H1 (cell line): ENCODE measurements around the gene RHEX. TPM values are rescaled to one million over a fixed set of nuclear protein-coding genes. Genes with fewer than 3 reads are reported as not detected.

Experiments
- CTCF ChIA-PET: fragments of 300-600 bp; sonication (Branson Sonifier 250); formaldehyde crosslinking; loops from one replicate; lab custom pipeline; 2021; ENCODE audit not compliant: partially characterized antibody; lab: Charles Lee
- POLR2A ChIA-PET: fragments of 300-600 bp; sonication (Branson Sonifier 250); formaldehyde crosslinking; loops from one replicate; lab custom pipeline; 2021; ENCODE audit warnings: inconsistent platforms; ENCODE audit not compliant: partially characterized antibody; lab: Charles Lee
- DNase-seq, 2 experiments: peaks; one replicate each; pipeline versions ENCODE4 v3.0.0 to v3.0.0-alpha.2; 2010 to 2022; ENCODE audit warnings: low spot score in 2 of 2, low read depth in 1 of 2, mixed read lengths in 1 of 2
- FAIRE-seq: peaks from 2 replicates; lab custom pipeline; 2011; peaks lifted over from hg19 to GRCh38; lab: Jason Lieb, UNC
- H2AFZ ChIP-seq: 2 replicates; pipeline ENCODE4 v1.8.1; 2012; ENCODE audit warnings: low read length, inconsistent platforms
- H2AK5ac ChIP-seq: 2 replicates; pipeline ENCODE4 v1.6.1; 2013; ENCODE audit warnings: low read depth, low read length
- H2BK120ac ChIP-seq: replicated peaks from 2 replicates; pipeline ENCODE3; 2013; ENCODE audit warnings: low read depth, low read length, inconsistent platforms
- H2BK12ac ChIP-seq: 2 replicates; pipeline ENCODE4 v1.6.1; 2013; ENCODE audit warnings: low read depth, low read length
- H2BK15ac ChIP-seq: 2 replicates; pipeline ENCODE4 v1.6.1; 2013; ENCODE audit warnings: low read length
- H2BK20ac ChIP-seq: 2 replicates; pipeline ENCODE4 v1.6.1; 2013; ENCODE audit warnings: low read length
- H2BK5ac ChIP-seq: 2 replicates; pipeline ENCODE4 v1.6.1; 2013; ENCODE audit warnings: low read depth, low read length
- H3K14ac ChIP-seq: 2 replicates; pipeline ENCODE4 v1.6.1; 2013; ENCODE audit warnings: inconsistent platforms; ENCODE audit not compliant: insufficient read length
- H3K18ac ChIP-seq: 2 replicates; pipeline ENCODE4 v1.6.1; 2013; ENCODE audit warnings: low read length; ENCODE audit errors: extremely low read depth
- H3K23ac ChIP-seq: 2 replicates; pipeline ENCODE4 v1.6.1; 2013; ENCODE audit warnings: inconsistent platforms; ENCODE audit not compliant: insufficient read length
- H3K23me2 ChIP-seq: 2 replicates; pipeline ENCODE4 v1.6.1; 2013; ENCODE audit warnings: low read depth, low read length
- H3K27ac ChIP-seq: 2 replicates; pipeline ENCODE4 v1.6.1; 2011; ENCODE audit warnings: low read depth, low read length, inconsistent platforms
- H3K27me3 ChIP-seq, 4 experiments: replicated peaks in 1 of 4; 1 replicate in 1 of 4; 2 replicates in 3 of 4; pipeline versions ENCODE4 v1.6.1 to v1.8.1; 2011 to 2013; ENCODE audit warnings: low read length in 3 of 4, mild to moderate bottlenecking in 3 of 4, inconsistent platforms in 2 of 4, mixed read lengths in 2 of 4, moderate library complexity in 1 of 4; ENCODE audit not compliant: control insufficient read depth in 3 of 4, insufficient read depth in 3 of 4; ENCODE audit errors: extremely low read depth in 1 of 4
- H3K36me3 ChIP-seq, 4 experiments: 2 replicates each; pipeline versions ENCODE4 v1.6.1 to v1.8.1; 2011 to 2013; ENCODE audit warnings: mild to moderate bottlenecking in 4 of 4, low read length in 3 of 4, moderate library complexity in 2 of 4, control low read depth in 1 of 4, inconsistent platforms in 1 of 4; ENCODE audit not compliant: insufficient read depth in 4 of 4, control insufficient read depth in 2 of 4
- H3K4ac ChIP-seq: replicated peaks from 2 replicates; pipeline ENCODE3; 2013; ENCODE audit warnings: low read length, low read depth, mixed read lengths, inconsistent platforms; ENCODE audit not compliant: insufficient read length
- H3K4me1 ChIP-seq, 4 experiments: replicated peaks in 1 of 4; 1 replicate in 1 of 4; 2 replicates in 3 of 4; pipeline versions ENCODE4 v1.6.1 to v1.8.1; 2011 to 2013; ENCODE audit warnings: low read length in 3 of 4, inconsistent platforms in 2 of 4, mixed read lengths in 1 of 4; ENCODE audit not compliant: insufficient read depth in 4 of 4, control insufficient read depth in 3 of 4
- H3K4me2 ChIP-seq, 2 experiments: 2 replicates each; pipeline versions ENCODE4 v1.6.1 to v1.8.1; 2011 to 2013; ENCODE audit warnings: low read depth in 2 of 2, low read length in 2 of 2, control low read depth in 1 of 2, inconsistent platforms in 1 of 2, mild to moderate bottlenecking in 1 of 2; ENCODE audit not compliant: insufficient read depth in 1 of 2
- H3K4me3 ChIP-seq, 4 experiments: fragments of 200-600, 300-600 bp in 1 of 4; sonication (generic), shearing (Covaris generic), sonication (Bioruptor Twin) in 1 of 4; 2 replicates each; pipeline versions ENCODE4 v1.5.1 to v1.8.1; 2011 to 2016; ENCODE audit warnings: low read length in 4 of 4, low read depth in 3 of 4, control low read depth in 2 of 4, inconsistent platforms in 2 of 4, mild to moderate bottlenecking in 2 of 4, mixed read lengths in 1 of 4, moderate library complexity in 1 of 4; ENCODE audit not compliant: insufficient read depth in 2 of 4; ENCODE audit errors: extremely low read depth in 1 of 4
- H3K56ac ChIP-seq: replicated peaks from 2 replicates; pipeline ENCODE3; 2013; ENCODE audit warnings: low read depth, mild to moderate bottlenecking, mixed read lengths, low read length, inconsistent platforms; ENCODE audit not compliant: insufficient read length
- H3K79me1 ChIP-seq: 2 replicates; pipeline ENCODE4 v1.6.1; 2013; ENCODE audit warnings: low read depth, low read length, control low read depth
- H3K79me2 ChIP-seq, 2 experiments: 2 replicates each; pipeline versions ENCODE4 v1.6.1 to v1.8.1; 2012 to 2013; ENCODE audit warnings: low read length in 2 of 2, mild to moderate bottlenecking in 2 of 2, inconsistent platforms in 1 of 2; ENCODE audit not compliant: insufficient read depth in 2 of 2, control insufficient read depth in 1 of 2
- H3K9ac ChIP-seq, 4 experiments: replicated peaks in 1 of 4; 1 replicate in 1 of 4; 2 replicates in 3 of 4; pipeline versions ENCODE4 v1.6.1 to v1.8.1; 2011 to 2013; ENCODE audit warnings: low read depth in 3 of 4, low read length in 3 of 4, control low read depth in 2 of 4, mild to moderate bottlenecking in 2 of 4, moderate library complexity in 2 of 4, inconsistent platforms in 1 of 4; ENCODE audit errors: extremely low read depth in 1 of 4
- H3K9me3 ChIP-seq, 2 experiments: 2 replicates each; pipeline versions ENCODE4 v1.6.1 to v1.8.1; 2012 to 2013; ENCODE audit warnings: mild to moderate bottlenecking in 2 of 2, moderate library complexity in 2 of 2, control low read depth in 1 of 2, inconsistent platforms in 1 of 2, low read depth in 1 of 2, low read length in 1 of 2, mixed read lengths in 1 of 2; ENCODE audit not compliant: insufficient read depth in 2 of 2
- H4K20me1 ChIP-seq, 2 experiments: replicated peaks in 1 of 2; 2 replicates each; pipeline versions ENCODE3 to v1.8.1; 2011 to 2013; ENCODE audit warnings: inconsistent platforms in 2 of 2, low read length in 2 of 2, mild to moderate bottlenecking in 1 of 2; ENCODE audit not compliant: insufficient read depth in 2 of 2, control insufficient read depth in 1 of 2
- H4K5ac ChIP-seq: 2 replicates; pipeline ENCODE4 v1.6.1; 2013; ENCODE audit warnings: low read length, low read depth, mixed read lengths, inconsistent platforms; ENCODE audit not compliant: insufficient read length
- H4K8ac ChIP-seq: 2 replicates; pipeline ENCODE4 v1.8.0; 2013; ENCODE audit warnings: mild to moderate bottlenecking, moderate library complexity, low read length, inconsistent platforms; ENCODE audit not compliant: insufficient read depth; ENCODE audit errors: extremely low read depth
- H4K91ac ChIP-seq: replicated peaks from 2 replicates; pipeline ENCODE3; 2013; ENCODE audit warnings: low read length, mixed read lengths, inconsistent platforms; ENCODE audit not compliant: insufficient read length
- BCL11A ChIP-seq, 2 experiments: IDR thresholded peaks; one replicate each; pipeline ENCODE4 v1.6.1; 2011; ENCODE audit warnings: low read depth in 2 of 2, low read length in 2 of 2, mild to moderate bottlenecking in 2 of 2
- CEBPB ChIP-seq: IDR thresholded peaks from 2 replicates; pipeline ENCODE4 v1.6.1; 2012; ENCODE audit warnings: low read depth, low read length
- EZH2 ChIP-seq: fragments of 200-600 bp; sonication (generic); IDR thresholded peaks from 2 replicates; pipeline ENCODE4 v1.7.1; 2012; ENCODE audit warnings: low read depth, mild to moderate bottlenecking, moderate library complexity, low read length, inconsistent platforms; ENCODE audit not compliant: severe bottlenecking
- FOSL1 ChIP-seq: IDR thresholded peaks from 2 replicates; pipeline ENCODE4 v1.6.1; 2011; ENCODE audit warnings: mild to moderate bottlenecking, low read depth, low read length, moderate library complexity; ENCODE audit not compliant: insufficient read depth
- GTF2F1 ChIP-seq: IDR thresholded peaks from 2 replicates; pipeline ENCODE4 v1.6.1; 2012; ENCODE audit warnings: low read depth, low read length, improper control_type of control experiment, borderline replicate concordance
- HDAC6 ChIP-seq: IDR thresholded peaks from one replicate; pipeline ENCODE4 v1.7.1; 2012; ENCODE audit warnings: low read depth, mild to moderate bottlenecking, inconsistent platforms, low read length, moderate library complexity
- JUN ChIP-seq: IDR thresholded peaks from 2 replicates; pipeline ENCODE4 v1.6.1; 2011; ENCODE audit warnings: low read depth, mild to moderate bottlenecking, improper control_type of control experiment, low read length
- KDM4A ChIP-seq: IDR thresholded peaks from one replicate; pipeline ENCODE4 v1.7.1; 2012; ENCODE audit warnings: low read depth, mild to moderate bottlenecking, moderate library complexity, low read length, inconsistent platforms; ENCODE audit not compliant: severe bottlenecking
- POLR2A ChIP-seq, 2 experiments: IDR thresholded peaks; 1 replicate in 1 of 2; 2 replicates in 1 of 2; pipeline ENCODE4 v1.6.1; 2011; ENCODE audit warnings: low read depth in 2 of 2, low read length in 2 of 2, mild to moderate bottlenecking in 2 of 2; ENCODE audit errors: control extremely low read depth in 1 of 2
- POLR2AphosphoS5 ChIP-seq: IDR thresholded peaks from 2 replicates; pipeline ENCODE4 v1.6.1; 2011; ENCODE audit warnings: low read depth, low read length
- POU5F1 ChIP-seq: IDR thresholded peaks from 2 replicates; pipeline ENCODE4 v1.6.1; 2011; ENCODE audit warnings: low read depth, mild to moderate bottlenecking, low read length, moderate library complexity
- RFX5 ChIP-seq: IDR thresholded peaks from 2 replicates; pipeline ENCODE4 v1.6.1; 2011; ENCODE audit warnings: low read depth, low read length, improper control_type of control experiment, borderline replicate concordance
- RNF2 ChIP-seq: fragments of 200-900, 300-1000 bp; sonication (generic); IDR thresholded peaks from 2 replicates; pipeline ENCODE4 v1.7.1; 2016; ENCODE audit warnings: borderline replicate concordance, low read depth, mild to moderate bottlenecking, antibody characterized with exemption, low read length; ENCODE audit not compliant: poor library complexity, severe bottlenecking; ENCODE audit errors: missing control alignments
- SIRT6 ChIP-seq: IDR thresholded peaks from one replicate; pipeline ENCODE4 v1.7.1; 2012; ENCODE audit warnings: low read length, inconsistent platforms
- TBP ChIP-seq: IDR thresholded peaks from 2 replicates; pipeline ENCODE4 v1.6.1; 2011; ENCODE audit warnings: low read depth, low read length, improper control_type of control experiment
- WGBS, 2 experiments: shearing (Covaris generic) in 1 of 2; methylation state at CpG; one replicate each; pipeline versions ENCODE4 v1.1.6 to v1.1.7; 2013 to 2015; ENCODE audit warnings: low lambda C conversion rate in 2 of 2, mixed read lengths in 2 of 2, inconsistent platforms in 1 of 2, low coverage in 1 of 2, missing lambda C conversion rate in 1 of 2; ENCODE audit not compliant: insufficient replicate concordance in 2 of 2, insufficient coverage in 1 of 2, insufficient read length in 1 of 2; ENCODE audit errors: extremely low coverage in 1 of 2, missing lambda C conversion rate in 1 of 2; 5-methylcytosine and 5-hydroxymethylcytosine counted together
- polyA plus RNA-seq, 7 experiments: library from polyadenylated mRNA; depleted of rRNA in 3 of 7; stranded (reverse) in 5 of 7; unstranded in 2 of 7; fragments of >200 nt in 5 of 7; fragments of 200-250 nt in 2 of 7; gene quantifications; 1 replicate in 5 of 7; 2 replicates in 1 of 7; 4 replicates in 1 of 7; pipeline versions ENCODE4 v1.2.1 to v1.2.3, GENCODE V29; 2011 to 2013; ENCODE audit warnings: missing spikeins in 2 of 7, mixed read lengths in 2 of 7
- total RNA-seq: library from RNA; stranded (reverse); fragmentation: NEBNext Ultra II Directional; extraction: Animal tissue kit (Norgen Biotek cat#: 25700); gene quantifications from 2 replicates; pipeline ENCODE4 v1.2.1, GENCODE V29; 2021

RHEX gene
- total and polyA plus RNA-seq, 2 of the 8 experiments (the other 6 are each of a cell fraction or from before 2014, with no cell fraction given) = not detected

- H3K14ac ChIP-seq = no peak overlapping the region
- H3K9ac ChIP-seq = no peak overlapping the region
- H2BK15ac ChIP-seq = no peak overlapping the region
- H2AFZ ChIP-seq = no peak overlapping the region
- H3K27ac ChIP-seq = no peak overlapping the region
- H3K56ac ChIP-seq = no peak overlapping the region
- H3K27me3 ChIP-seq = no peaks in the 10 kb centered on the region
- FAIRE-seq (no peak), DNase-seq (no peak)
- ChIA-PET CTCF (interaction anchor here (0.9 to 1.1 kb wide), 2 partner anchors 9 to 16 kb away, joined by 3 to 4 read pairs; no protein-coding TSS in a partner anchor), POLR2A (no interaction called here)
- H2AK5ac ChIP-seq = no peak overlapping the region
- no peaks in the 10 kb centered on the region for H3K79me2 ChIP-seq
- H3K18ac ChIP-seq = no peak overlapping the region
- H3K23me2 ChIP-seq = no peaks in the 10 kb centered on the region
- H4K20me1 ChIP-seq = no peaks in the 10 kb centered on the region
- no peak overlapping the region for H3K4ac ChIP-seq
- no peak overlapping the region for H2BK120ac ChIP-seq
- no peak overlapping the region for H2BK12ac ChIP-seq
- no peak overlapping the region for H2BK5ac ChIP-seq
- no peak overlapping the region for H3K23ac ChIP-seq
- H3K79me1 ChIP-seq = no peaks in the 10 kb centered on the region
- H3K4me1 ChIP-seq = no peaks in the 10 kb centered on the region
- no peak overlapping the region for H2BK20ac ChIP-seq
- H4K5ac ChIP-seq = no peak overlapping the region
- H3K36me3 ChIP-seq = no peaks in the 10 kb centered on the region
- no peak overlapping the region for H3K4me3 ChIP-seq
- H3K4me2 ChIP-seq = no peak overlapping the region
- 63% methylated on average over 1 of the region's 1 CpG; no CpG with 5 or more reads in 1 of the 2 experiments for WGBS, 2 experiments
- no peaks in the 10 kb centered on the region; a peak in 2 of 4 replicates for H3K9me3 ChIP-seq
- H4K8ac ChIP-seq = no peak overlapping the region
- no peak overlapping the region for H4K91ac ChIP-seq
- TF ChIP-seq CEBPB (no peak), RNF2 (no peak), EZH2 (no peak), SIRT6 (no peak), FOSL1 (no peak), TBP (no peak), GTF2F1 (no peak), KDM4A (no peak), POLR2A (IDR thresholded peaks at IDR 0.05; ENCODE audit: control extremely low read depth in 1 of 2, low read depth in 2 of 2, low read length in 2 of 2) (no peak), HDAC6 (no peak), POLR2AphosphoS5 (no peak), RFX5 (no peak), JUN (no peak), BCL11A (IDR thresholded peaks at IDR 0.05; ENCODE audit: low read depth in 2 of 2, low read length in 2 of 2) (no peak), POU5F1 (no peak)
Observed at GRCh38 chr1:206125346-206125745, 72.4 kb downstream of the RHEX start.
